ENCODE data around the gene MYO18A. TPM values are rescaled to one million over a fixed set of nuclear protein-coding genes. Genes with fewer than 3 reads are reported as not detected.

The MYO18A gene
- total and polyA plus RNA-seq, 2 experiments from 2014 or later = 16.0 to 30.5 TPM

- Histone ChIP-seq H3K9ac (no peak overlapping the region), H3F3A (ENCODE audit: insufficient read depth) (no peaks in the 10 kb centered on the region), H3K9me3 (ENCODE audit: low read depth) (no peaks in the 10 kb centered on the region), H3K4me2 (ENCODE audit: unreplicated experiment) (no peak overlapping the region), H3K27me3 (replicated peaks; ENCODE audit: insufficient read depth) (no peaks in the 10 kb centered on the region), H3K4me1 (ENCODE audit: insufficient read depth) (no peaks in the 10 kb centered on the region), H3K9me2 (ENCODE audit: insufficient read depth) (no peaks in the 10 kb centered on the region), H3K79me2 (ENCODE audit: insufficient read depth) (no peaks in the 10 kb centered on the region), H3K27ac (no peak overlapping the region), H4K20me1 (ENCODE audit: insufficient read depth) (no peaks in the 10 kb centered on the region), H3K36me3 (ENCODE audit: low read depth) (no peaks in the 10 kb centered on the region), H3K4me3 (no peak overlapping the region), H2AFZ (no peak overlapping the region)
- 68 to 75% methylated on average over 18 to 20 of the region's 20 CpGs for WGBS, 2 experiments (ENCODE audit: low coverage in 1 of 2, low lambda C conversion rate in 2 of 2, missing lambda C conversion rate in 2 of 2)
- in situ Hi-C loops (cut with MboI) = no loop called here
- DNase-seq = peak; percentile 78
- no peak for TF ChIP-seq EZH2 (IDR thresholded peaks at IDR 0.05; ENCODE audit: insufficient read depth, poor library complexity, severe bottlenecking)
Observed at GRCh38 chr17:29115961-29116803, 64.0 kb downstream of the MYO18A start.

- H3K4me3 ChIP-seq = no peak overlapping the region
- H3F3A ChIP-seq (ENCODE audit: insufficient read depth) = no peaks in the 10 kb centered on the region
- no peaks in the 10 kb centered on the region for H3K79me2 ChIP-seq (ENCODE audit: insufficient read depth)
- H4K20me1 ChIP-seq (ENCODE audit: insufficient read depth) = no peaks in the 10 kb centered on the region
- 95 to 96% methylated on average over 9 of the region's 9 CpGs for WGBS, 2 experiments (ENCODE audit: low coverage in 1 of 2, low lambda C conversion rate in 2 of 2, missing lambda C conversion rate in 2 of 2)
- in situ Hi-C loops (cut with MboI) = no loop called here
- H3K9ac ChIP-seq = no peak overlapping the region
- H2AFZ ChIP-seq = no peak overlapping the region
- H3K9me2 ChIP-seq (ENCODE audit: insufficient read depth) = no peaks in the 10 kb centered on the region
- H3K4me1 ChIP-seq (ENCODE audit: insufficient read depth) = no peaks in the 10 kb centered on the region
- DNase-seq = no peak
- H3K9me3 ChIP-seq (ENCODE audit: low read depth) = no peaks in the 10 kb centered on the region
- no peak overlapping the region for H3K4me2 ChIP-seq (ENCODE audit: unreplicated experiment)
- H3K27me3 ChIP-seq (replicated peaks; ENCODE audit: insufficient read depth) = no peaks in the 10 kb centered on the region
- TF ChIP-seq EZH2phosphoT487 (IDR thresholded peaks at IDR 0.05; ENCODE audit: insufficient read depth, low read depth) (no peak), EZH2 (IDR thresholded peaks at IDR 0.05; ENCODE audit: insufficient read depth, poor library complexity, severe bottlenecking) (no peak)
- H3K27ac ChIP-seq = no peak overlapping the region
- H3K36me3 ChIP-seq (ENCODE audit: low read depth) = no peaks in the 10 kb centered on the region
Observed at GRCh38 chr17:29115435-29115834, 64.8 kb downstream of the MYO18A start.

GRCh38 chr17:29114141-29114540, 66.1 kb downstream of the MYO18A start:
- DNase-seq = no peak
- no peaks in the 10 kb centered on the region for H3K79me2 ChIP-seq (ENCODE audit: insufficient read depth)
- no peak overlapping the region for H3K9ac ChIP-seq
- H3F3A ChIP-seq (ENCODE audit: insufficient read depth) = no peaks in the 10 kb centered on the region
- no peak for TF ChIP-seq EZH2 (IDR thresholded peaks at IDR 0.05; ENCODE audit: insufficient read depth, poor library complexity, severe bottlenecking)
- no peak for TF ChIP-seq EZH2phosphoT487 (IDR thresholded peaks at IDR 0.05; ENCODE audit: insufficient read depth, low read depth)
- H3K4me1 ChIP-seq (ENCODE audit: insufficient read depth) = no peaks in the 10 kb centered on the region
- H3K4me2 ChIP-seq (ENCODE audit: unreplicated experiment) = no peak overlapping the region
- in situ Hi-C loops (cut with MboI) = no loop called here
- no peaks in the 10 kb centered on the region for H3K9me2 ChIP-seq (ENCODE audit: insufficient read depth)
- H3K4me3 ChIP-seq = no peak overlapping the region
- no peaks in the 10 kb centered on the region for H3K9me3 ChIP-seq (ENCODE audit: low read depth)
- no peaks in the 10 kb centered on the region for H3K27me3 ChIP-seq (replicated peaks; ENCODE audit: insufficient read depth)
- 0 out of 2 replicates have a peak, but pooled peaks cover 3% of the 10 kb centered on the region for H3K36me3 ChIP-seq (ENCODE audit: low read depth)
- no peaks in the 10 kb centered on the region for H4K20me1 ChIP-seq (ENCODE audit: insufficient read depth)
- H2AFZ ChIP-seq = no peak overlapping the region
- no peak overlapping the region for H3K27ac ChIP-seq
- WGBS, 2 experiments (ENCODE audit: low coverage in 1 of 2, low lambda C conversion rate in 2 of 2, missing lambda C conversion rate in 2 of 2) = 74 to 87% methylated on average over 5 of the region's 5 CpGs

- no peak overlapping the region for H3K4me3 ChIP-seq
- no peak for DNase-seq
- H4K20me1 ChIP-seq (ENCODE audit: insufficient read depth) = no peaks in the 10 kb centered on the region
Observed at GRCh38 chr17:29113334-29113733, 66.9 kb downstream of the MYO18A start.

More at GRCh38 chr17:29113334-29113733, 66.9 kb downstream of the MYO18A start:
- Histone ChIP-seq H3K27me3 (replicated peaks; ENCODE audit: insufficient read depth) (no peaks in the 10 kb centered on the region), H3K27ac (no peak overlapping the region), H3K9ac (no peak overlapping the region), H2AFZ (no peak overlapping the region), H3K79me2 (ENCODE audit: insufficient read depth) (no peaks in the 10 kb centered on the region), H3K36me3 (ENCODE audit: low read depth) (0 out of 2 replicates have a peak, but pooled peaks cover 3% of the 10 kb centered on the region), H3K4me2 (ENCODE audit: unreplicated experiment) (no peak overlapping the region), H3F3A (ENCODE audit: insufficient read depth) (no peaks in the 10 kb centered on the region), H3K9me3 (ENCODE audit: low read depth) (no peaks in the 10 kb centered on the region), H3K9me2 (ENCODE audit: insufficient read depth) (no peaks in the 10 kb centered on the region), H3K4me1 (ENCODE audit: insufficient read depth) (no peaks in the 10 kb centered on the region)
- in situ Hi-C loops (cut with MboI) = no loop called here
- 79 to 80% methylated on average over 6 of the region's 6 CpGs for WGBS, 2 experiments (ENCODE audit: low coverage in 1 of 2, low lambda C conversion rate in 2 of 2, missing lambda C conversion rate in 2 of 2)
- TF ChIP-seq EZH2 (IDR thresholded peaks at IDR 0.05; ENCODE audit: insufficient read depth, poor library complexity, severe bottlenecking) = no peak
- no peak for TF ChIP-seq EZH2phosphoT487 (IDR thresholded peaks at IDR 0.05; ENCODE audit: insufficient read depth, low read depth)
